Tibial artery (tissue), 4 donors: ENCODE results near the gene TIPIN.
"Not testable (repeated sequence)": the region's sequence is repeated elsewhere in the genome, so short reads cannot be mapped to it uniquely, and the experiment has no call there.

Experiments used
- DNase-seq, 2 donors: peaks; one replicate each; pipeline ENCODE4 v3.0.0-alpha.2; 2019
- H3K27ac ChIP-seq, 2 donors: fragments of 200-600 bp; sonication (generic) in 1 of 2; 1 replicate in 1 of 2; 2 replicates in 1 of 2; pipeline ENCODE4 v1.5.1; 2018 to 2019; ENCODE audit warnings: mild to moderate bottlenecking in 1 of 2
- H3K27me3 ChIP-seq, 2 donors: fragments of 200-600 bp; sonication (generic) in 1 of 2; one replicate each; pipeline versions ENCODE4 v1.5.1 to v1.6.0; 2016 to 2019
- H3K36me3 ChIP-seq, 3 donors: fragments of 200-600 bp; sonication (generic) in 2 of 3; one replicate each; pipeline ENCODE4 v1.5.1; 2016 to 2019; ENCODE audit warnings: mild to moderate bottlenecking in 2 of 3
- H3K4me1 ChIP-seq, 4 donors: fragments of 200-600 bp; sonication (generic) in 2 of 4; 1 replicate in 3 of 4; 2 replicates in 1 of 4; pipeline ENCODE4 v1.5.1; 2016 to 2019
- H3K4me3 ChIP-seq, 2 donors: fragments of 200-600 bp; sonication (generic) in 1 of 2; 1 replicate in 1 of 2; 2 replicates in 1 of 2; pipeline ENCODE4 v1.5.1; 2018 to 2019; ENCODE audit warnings: mild to moderate bottlenecking in 2 of 2
- H3K9me3 ChIP-seq, 3 donors: fragments of 200-600 bp; sonication (generic) in 1 of 3; one replicate each; pipeline ENCODE4 v1.5.1; 2016 to 2019
- CTCF ChIP-seq, 2 experiments: fragments of 200-600 bp in 1 of 2; fragments of 450-650 bp in 1 of 2; IDR thresholded peaks; one replicate each; pipeline ENCODE4 v1.5.1; 2017 to 2019; ENCODE audit warnings: antibody characterized with exemption in 2 of 2, mild to moderate bottlenecking in 1 of 2, moderate library complexity in 1 of 2
- intact Hi-C: fragments of 100-400 bp; cut with DNase I; formaldehyde crosslinking; loops from one replicate; pipeline ENCODE4 v1.15.0; 2023; ENCODE audit warnings: low total_unique reads

Gene TIPIN

DNA sequence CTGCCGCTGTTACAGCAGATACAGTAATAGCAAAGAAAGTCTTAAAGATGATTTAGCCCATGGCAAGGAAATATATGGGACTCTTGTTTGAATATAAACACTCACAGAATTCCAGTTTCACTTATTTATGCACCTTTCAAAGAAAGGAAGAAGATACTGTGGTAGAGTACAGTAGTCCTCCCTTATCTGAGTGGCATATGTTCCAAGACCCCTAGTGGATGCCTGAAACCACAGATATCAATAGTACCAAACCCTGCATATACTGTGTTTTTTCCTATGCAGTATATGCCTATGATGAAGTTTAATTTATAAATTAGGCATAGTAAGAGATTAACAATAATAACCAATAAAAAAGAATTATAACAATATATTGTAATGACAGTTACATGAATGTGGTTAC is 38.4 kb upstream of the TIPIN start:
- Histone ChIP-seq H3K36me3 (peaks cover 4 to 15% (median 10%) of the 10 kb centered on the region in 3 donors), H3K9me3 (no peaks in the 10 kb centered on the region), H3K27ac (no peak overlapping the region), H3K27me3 (no peaks in the 10 kb centered on the region), H3K4me1 (peaks cover 0 to 29% (median 7%) of the 10 kb centered on the region in 4 donors), H3K4me3 (no peak overlapping the region)
- intact Hi-C loops: no loop called here
- DNase-seq: no peak
- no peak for TF ChIP-seq CTCF (IDR thresholded peaks at IDR 0.05)

- Histone ChIP-seq H3K27me3 (no peaks in the 10 kb centered on the region), H3K27ac (no peak overlapping the region), H3K9me3 (no peaks in the 10 kb centered on the region), H3K4me3 (no peak overlapping the region), H3K36me3 (peaks cover 4 to 13% (median 7%) of the 10 kb centered on the region in 3 donors), H3K4me1 (peaks cover 0 to 33% (median 7%) of the 10 kb centered on the region in 4 donors)
- intact Hi-C loops: no loop called here
- no peak for DNase-seq
- TF ChIP-seq CTCF (IDR thresholded peaks at IDR 0.05): no peak
Measured at GRCh38 chr15:66394472-66394871, 38.0 kb upstream of the TIPIN start.

DNA sequence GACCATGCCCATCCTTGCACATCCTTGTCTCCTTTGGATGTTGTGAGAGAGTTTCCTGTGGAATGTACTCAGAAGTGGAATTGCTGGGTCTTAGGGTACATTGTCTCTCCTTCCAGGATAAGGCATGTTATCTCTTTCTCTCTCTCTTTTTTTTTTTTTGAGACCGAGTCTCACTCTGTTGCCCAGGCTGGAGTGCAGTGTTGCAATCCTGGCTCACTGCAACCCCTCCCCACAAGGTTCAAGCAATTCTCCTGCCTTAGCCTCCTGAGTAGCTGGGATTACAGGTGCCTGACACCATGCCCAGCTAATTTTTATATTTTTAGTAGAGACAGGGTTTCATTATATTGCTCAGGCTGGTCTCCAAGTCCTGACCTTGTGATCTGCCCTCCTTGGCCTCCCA is 36.6 kb upstream of the TIPIN start:
- H3K4me3 ChIP-seq, intact Hi-C loops, DNase-seq, H3K9me3 ChIP-seq, H3K27me3 ChIP-seq, H3K27ac ChIP-seq, H3K36me3 ChIP-seq: not testable (repeated sequence)
- H3K4me1 ChIP-seq: peaks cover 0 to 46% (median 16%) of the 10 kb centered on the region in 4 donors

DNA sequence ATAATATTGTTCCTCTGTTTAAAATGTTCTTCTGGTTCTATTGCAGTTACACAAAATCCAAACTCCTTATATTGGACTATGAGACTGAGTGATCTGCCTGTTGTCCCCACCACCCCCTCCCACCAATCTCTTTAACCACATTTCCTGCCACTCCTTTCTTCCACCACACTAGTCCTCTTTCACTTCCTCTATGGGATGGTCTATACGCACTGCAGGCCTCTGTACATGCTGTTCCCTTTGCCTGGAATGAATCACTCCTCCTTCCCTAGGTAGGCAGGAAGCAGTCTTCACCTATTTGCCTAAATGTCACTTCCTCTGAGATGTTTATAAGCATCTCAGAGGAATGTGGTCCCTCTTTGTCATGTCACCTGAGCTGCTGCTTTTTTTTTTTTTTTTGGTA is 34.2 kb upstream of the TIPIN start:
- no peak for TF ChIP-seq CTCF (IDR thresholded peaks at IDR 0.05)
- Histone ChIP-seq H3K36me3 (no peaks in the 10 kb centered on the region), H3K9me3 (no peaks in the 10 kb centered on the region), H3K4me3 (no peak overlapping the region), H3K27ac (no peak overlapping the region), H3K27me3 (no peaks in the 10 kb centered on the region), H3K4me1 (peaks cover 0 to 53% (median 22%) of the 10 kb centered on the region in 4 donors)
- DNase-seq: peak in 1 of 2 donors; percentile 34
- intact Hi-C loops: no loop called here

DNA sequence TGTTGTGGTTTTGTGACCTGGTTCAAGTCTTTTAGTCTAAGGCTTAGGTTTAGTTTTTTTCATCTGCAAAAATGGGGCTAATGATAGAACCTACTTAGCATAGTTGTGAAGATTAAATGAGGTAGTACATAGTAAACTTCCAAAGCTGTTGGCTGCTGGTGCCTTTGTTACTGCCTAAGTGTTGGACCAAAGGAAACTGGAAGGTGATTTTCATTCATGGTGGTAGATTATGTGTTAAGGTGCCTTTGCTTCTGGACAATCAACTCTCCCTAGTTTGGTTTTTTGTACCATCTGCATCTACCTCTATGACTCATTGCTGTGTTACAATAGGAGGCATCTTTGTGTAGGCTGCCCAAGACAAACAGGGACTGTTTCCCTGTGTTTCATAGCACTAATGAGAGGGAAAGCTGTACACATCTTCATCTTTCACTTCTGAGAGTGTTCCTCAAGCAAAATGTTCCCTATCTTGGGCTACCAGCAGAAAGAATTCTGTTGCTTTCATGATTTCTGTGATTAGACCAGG is 33.4 kb upstream of the TIPIN start:
- Histone ChIP-seq H3K36me3 (no peaks in the 10 kb centered on the region), H3K4me3 (no peak overlapping the region), H3K4me1 (peaks cover 0 to 56% (median 23%) of the 10 kb centered on the region in 4 donors), H3K27ac (no peak overlapping the region), H3K27me3 (no peaks in the 10 kb centered on the region), H3K9me3 (no peaks in the 10 kb centered on the region)
- no peak for TF ChIP-seq CTCF (IDR thresholded peaks at IDR 0.05)
- intact Hi-C loops: loop anchor here (2.0 kb wide), 1 partner anchor 107 kb away; the partner anchor contains the start of gene SNAPC5
- no peak for DNase-seq

- Histone ChIP-seq H3K27me3 (no peaks in the 10 kb centered on the region), H3K4me1 (peaks cover 0 to 56% (median 23%) of the 10 kb centered on the region in 4 donors), H3K4me3 (no peak overlapping the region), H3K27ac (no peak overlapping the region), H3K9me3 (no peaks in the 10 kb centered on the region), H3K36me3 (no peaks in the 10 kb centered on the region)
- no peak for TF ChIP-seq CTCF (IDR thresholded peaks at IDR 0.05)
- DNase-seq: no peak
- intact Hi-C loops: loop anchor here (2.0 kb wide), 1 partner anchor 108 kb away; the partner anchor contains the start of gene SNAPC5
Measured at GRCh38 chr15:66389098-66389858, 32.8 kb upstream of the TIPIN start.
